ENCODE results near the gene DHX57.

Gene DHX57

DNA sequence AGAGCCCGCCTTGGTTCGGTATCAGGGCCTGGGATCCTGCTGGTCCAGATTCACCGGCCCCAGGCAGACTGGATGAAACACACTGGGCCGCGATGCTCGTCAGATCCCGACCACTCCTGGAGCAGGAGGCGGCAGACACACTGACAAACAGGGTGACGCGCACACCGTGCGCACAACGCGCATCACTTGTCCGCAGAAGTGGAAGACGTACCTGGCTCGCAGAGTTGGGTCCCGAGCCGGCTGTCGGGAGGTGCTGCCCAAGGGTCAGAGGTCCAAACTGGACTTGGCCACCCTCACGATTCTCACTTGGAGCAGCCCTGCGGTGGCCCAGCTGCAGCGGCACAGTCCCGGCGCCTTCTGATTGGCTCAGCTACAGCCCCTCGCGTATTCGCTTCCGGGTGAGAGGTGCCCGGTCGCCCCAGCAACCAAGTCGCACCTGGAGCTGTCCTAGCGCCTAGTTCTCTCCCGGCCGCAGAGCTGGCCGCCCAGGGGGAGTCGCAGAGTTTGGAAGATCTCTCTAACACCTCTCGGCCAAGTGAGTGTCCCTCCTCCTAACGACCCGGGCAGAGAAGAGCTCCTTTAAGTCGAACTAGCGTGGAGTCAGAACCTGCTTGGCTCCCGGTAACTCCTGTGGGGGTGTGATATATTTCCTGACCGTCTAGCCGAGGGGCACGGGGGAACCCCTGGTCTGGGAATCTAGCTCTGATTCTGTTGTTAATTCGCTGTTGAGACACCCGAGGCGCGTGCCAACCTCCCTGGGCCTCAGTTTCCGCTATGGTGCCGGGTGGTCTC is at the start of gene DHX57, which contains the start of gene MORN2:
TSS of gene DHX57 (minus strand) at position 359 of the 792 bp plus-strand sequence. CDS start 7,529 bp downstream, outside the sequence.
TSS of gene MORN2 (plus strand) at position 401 of the 792 bp plus-strand sequence.
- peak; percentile 81 for DNase-seq

GRCh38 chr2:38922902-38923301 is 47.2 kb upstream of the DHX57 start:
- no peak for DNase-seq

GRCh38 chr2:38922389-38922788 is 46.7 kb upstream of the DHX57 start:
- no peak for DNase-seq

- DNase-seq = no peak
Measured at GRCh38 chr2:38912619-38913018, 36.9 kb upstream of the DHX57 start.

DNA sequence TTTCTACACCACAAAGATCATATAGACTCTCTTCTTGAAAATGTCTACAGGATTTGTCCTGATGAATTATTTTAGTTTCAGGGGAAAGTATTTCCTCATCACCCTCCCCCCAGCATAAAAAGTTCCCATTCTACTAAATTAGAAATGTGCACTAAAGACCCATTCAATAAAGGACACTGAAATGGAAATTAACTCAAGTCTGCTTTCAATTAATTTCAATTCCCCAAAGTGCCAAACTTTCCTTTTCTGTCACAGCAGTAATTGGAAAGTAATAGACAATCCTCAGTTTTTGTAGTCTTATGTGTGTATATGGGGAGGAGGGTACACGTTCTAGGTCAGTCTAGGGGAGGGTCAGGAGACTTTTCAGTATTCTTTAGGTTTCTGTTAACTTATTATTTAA is 35.5 kb upstream of the DHX57 start:
- DNase-seq = no peak

DNA sequence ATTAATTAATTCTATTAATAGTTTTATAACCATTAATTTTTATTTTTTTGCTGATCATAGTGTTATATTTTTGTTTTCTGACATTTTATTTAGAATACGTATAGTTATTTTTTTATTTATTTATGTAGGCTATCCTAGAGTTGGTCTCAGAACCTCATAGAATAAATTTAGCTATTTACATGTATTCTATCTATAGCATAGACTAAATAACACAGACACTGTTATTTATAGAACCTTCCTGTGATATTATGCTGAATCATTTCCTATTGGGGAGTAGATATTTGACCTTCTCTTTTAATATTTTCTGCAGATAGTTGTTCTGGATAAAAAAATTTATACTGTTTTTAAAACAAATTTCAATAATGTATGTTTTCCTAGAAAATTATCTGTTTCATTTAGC is 34.1 kb upstream of the DHX57 start:
- DNase-seq = no peak

- peak; percentile 16 for DNase-seq
Measured at GRCh38 chr2:38907743-38908562, 32.2 kb upstream of the DHX57 start.

DNA sequence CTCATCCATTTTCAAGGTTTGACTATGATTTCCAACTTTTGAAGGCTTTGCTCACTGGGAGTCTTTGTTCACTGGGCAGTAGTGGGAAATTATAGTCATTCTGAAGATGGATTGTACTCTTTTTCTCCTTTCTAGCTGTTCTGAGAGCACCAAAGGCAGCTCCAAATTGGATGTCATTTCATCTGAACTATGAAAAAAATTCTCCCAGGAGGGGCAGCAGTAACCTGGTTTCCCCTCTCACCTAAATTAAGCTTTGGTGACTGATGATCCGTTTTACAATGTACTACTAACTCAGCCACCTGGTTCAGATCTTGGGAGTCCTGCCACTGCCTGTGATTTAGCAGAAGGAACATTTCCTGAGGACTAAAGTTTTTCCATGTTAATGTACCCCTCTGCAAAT is 31.5 kb upstream of the DHX57 start:
- DNase-seq = no peak

- DNase-seq = no peak
Measured at GRCh38 chr2:38905251-38905650, 29.5 kb upstream of the DHX57 start.

- no peak for DNase-seq
Measured at GRCh38 chr2:38900726-38901125, 25.0 kb upstream of the DHX57 start.

DNA sequence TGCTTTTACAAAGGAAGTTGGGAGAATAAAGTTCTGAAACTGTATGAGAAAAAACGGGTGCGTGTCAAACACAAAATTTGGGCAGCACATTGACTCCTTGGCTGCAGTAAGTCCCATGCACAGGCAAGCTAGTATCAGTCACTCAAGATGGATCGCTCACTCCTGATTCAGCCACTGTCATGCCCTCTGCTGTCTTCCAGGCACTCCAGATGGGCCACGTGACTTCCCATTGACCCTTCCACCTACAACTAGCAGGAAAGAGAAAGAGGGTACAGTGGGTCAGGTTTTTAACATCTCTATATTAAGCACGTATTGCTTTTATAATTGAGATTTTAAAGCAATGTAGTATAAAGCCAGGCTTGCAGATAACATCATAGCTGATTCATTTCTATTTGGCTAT is 22.5 kb upstream of the DHX57 start:
- no peak for DNase-seq

- DNase-seq = no peak
Measured at GRCh38 chr2:38892819-38893218, 17.1 kb upstream of the DHX57 start.

DNA sequence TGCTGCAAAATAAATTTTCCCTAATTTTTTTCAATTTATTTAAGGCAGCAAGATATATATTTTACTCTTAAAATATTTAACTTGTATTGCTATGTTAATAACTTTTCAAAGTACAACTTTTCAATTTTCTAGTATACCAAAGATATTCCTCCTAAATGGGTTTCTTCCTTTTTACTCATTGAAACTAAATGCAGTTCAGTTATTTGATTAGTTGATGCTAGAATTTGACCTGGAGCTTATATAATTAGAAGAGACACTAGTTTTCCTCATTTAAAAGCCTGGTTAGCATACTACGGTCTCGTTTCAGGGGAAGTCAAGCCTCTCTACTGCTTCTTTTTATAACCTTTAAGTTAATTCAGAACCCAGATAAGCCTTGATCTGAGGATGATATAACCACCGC is 13.8 kb upstream of the DHX57 start, which contains the start of gene ARHGEF33:
TSS of gene ARHGEF33 (plus strand) at position 301 of the 400 bp plus-strand sequence. CDS start 29,573 bp downstream, outside the sequence.
- no peak for DNase-seq

- DNase-seq = no peak
Measured at GRCh38 chr2:38889045-38889444, 13.3 kb upstream of the DHX57 start.

- DNase-seq = no peak
Measured at GRCh38 chr2:38887902-38888554, 12.3 kb upstream of the DHX57 start.

GRCh38 chr2:38887347-38887746 is 11.6 kb upstream of the DHX57 start:
- DNase-seq = no peak

- no peak for DNase-seq
Measured at GRCh38 chr2:38886063-38886462, 10.3 kb upstream of the DHX57 start.

DNA sequence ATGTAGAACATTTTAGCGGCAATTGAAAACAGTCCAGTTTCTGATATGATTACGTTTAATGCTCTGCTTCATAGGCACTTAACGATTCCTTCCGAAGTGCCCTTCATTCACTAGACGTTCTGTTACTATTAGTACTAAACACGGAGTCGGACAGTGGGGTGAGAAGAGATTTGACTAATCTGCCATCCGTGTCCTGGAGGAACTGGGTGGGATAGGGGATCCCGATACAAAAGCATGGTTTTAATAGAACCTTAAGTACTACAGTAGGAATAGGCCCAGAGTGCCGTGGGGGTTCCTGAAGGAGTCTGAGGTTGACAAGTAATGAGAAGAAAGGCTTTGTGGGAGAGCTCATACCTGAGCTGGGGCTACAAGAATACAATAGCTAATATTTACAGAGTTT is 673 bp upstream of the DHX57 start:
- no peak for DNase-seq

DNA sequence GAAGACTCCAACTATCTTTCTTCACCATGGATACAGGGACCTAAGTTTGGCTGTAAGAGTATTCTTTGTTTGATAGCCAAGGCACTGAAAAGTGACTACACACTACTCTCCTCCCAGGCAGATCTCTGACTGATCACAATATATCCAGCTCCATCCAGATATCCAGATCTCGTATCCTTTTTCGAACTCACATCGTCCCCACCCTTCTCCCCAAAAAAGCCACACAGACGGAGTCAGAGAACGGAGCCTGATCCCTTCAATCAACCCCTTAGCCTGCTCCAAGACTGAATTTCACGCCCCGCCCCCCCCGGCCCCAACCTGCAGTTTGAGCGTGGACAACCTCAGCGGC is 533 bp downstream of the DHX57 start:
- no peak for DNase-seq

- no peak for DNase-seq
Measured at GRCh38 chr2:38873763-38874162, 2.0 kb downstream of the DHX57 start.

- no peak for DNase-seq
Measured at GRCh38 chr2:38871432-38871831, 4.3 kb downstream of the DHX57 start.

- no peak for DNase-seq
Measured at GRCh38 chr2:38866773-38867443, 8.8 kb downstream of the DHX57 start.

Measured in stimulated activated CD4-positive, alpha-beta T cell treated with anti-CD3 and anti-CD28 coated beads, Interleukin-1b, Interleukin-23, amount 100 ng/mL, for 48 hours (primary cell).